Mucosa of descending colon (tissue), 3 donors: ENCODE measurements around the gene RSPH3. TPM values are rescaled to one million over a fixed set of nuclear protein-coding genes. Genes with fewer than 3 reads are reported as not detected.
"Not testable (repeated sequence)": the region's sequence is repeated elsewhere in the genome, so short reads cannot be mapped to it uniquely, and the experiment has no call there.

ENCODE experiments used
- ATAC-seq: fragments of 200-7000 bp; cut with Tn5 transposase; one replicate; pipeline ENCODE4 v1.9.1; 2020; ENCODE audit warnings: mild to moderate bottlenecking, moderate library complexity
- DNase-seq, 3 donors: peaks; one replicate each; pipeline ENCODE4 v3.0.0-alpha.2; 2020
- H3K36me3 ChIP-seq: fragments of 200-600 bp; one replicate; pipeline ENCODE4 v1.8.0; 2021; ENCODE audit warnings: low read depth, mild to moderate bottlenecking
- H3K4me1 ChIP-seq: fragments of 200-600 bp; one replicate; pipeline ENCODE4 v1.8.0; 2021; ENCODE audit warnings: low read depth, mild to moderate bottlenecking
- H3K4me3 ChIP-seq: fragments of 200-600 bp; one replicate; pipeline ENCODE4 v1.8.0; 2021; ENCODE audit warnings: mild to moderate bottlenecking
- H3K9me3 ChIP-seq: fragments of 200-600 bp; one replicate; pipeline ENCODE4 v1.8.0; 2021; ENCODE audit warnings: mild to moderate bottlenecking
- CTCF ChIP-seq: fragments of 200-600 bp; IDR thresholded peaks from one replicate; pipeline ENCODE4 v1.8.0; 2022; ENCODE audit warnings: antibody characterized with exemption, mild to moderate bottlenecking
- intact Hi-C, 2 donors: fragments of 100-400 bp; cut with DNase I in 1 of 2; cut with micrococcal nuclease in 1 of 2; formaldehyde crosslinking; loops; one replicate each; pipeline versions ENCODE4 v1.11.0 to v1.11.1; 2022; cut with DNase I, micrococcal nuclease
- total RNA-seq, 3 donors: library from RNA; stranded (reverse); fragmentation: NEBNext Ultra II Directional in 2 of 3; extraction: Animal tissue kit (Norgen Biotek cat#: 25700) in 2 of 3; gene quantifications; one replicate each; pipeline versions ENCODE4 v1.2.1 to v1.2.4, GENCODE V29; 2021 to 2023
- donor health status: DM: no; HTN: no; CAD: no; lungs with moderate emphysema.
- donor health status: DM: no; HTN: no; CAD: no.
- donor health status: DM: no; HTN: yes; CAD: no.

Gene RSPH3
- total RNA-seq, 3 donors from 2014 or later = 17.3 to 23.1 (median 18.6) TPM

- ATAC-seq (no peak), DNase-seq (no peak)
- intact Hi-C loops = no loop called here
- no peak for TF ChIP-seq CTCF
- H3K4me1 ChIP-seq = peaks cover 8% of the 10 kb centered on the region
- no peak overlapping the region for H3K4me3 ChIP-seq
- no peaks in the 10 kb centered on the region for H3K9me3 ChIP-seq
- no peaks in the 10 kb centered on the region for H3K36me3 ChIP-seq
These were observed 44.7 kb downstream of the RSPH3 start for GRCh38 chr6:158955255-158955654.

GRCh38 chr6:158954753-158955152 lies 45.2 kb downstream of the RSPH3 start:
- Histone ChIP-seq H3K9me3 (no peaks in the 10 kb centered on the region), H3K4me3 (no peak overlapping the region), H3K36me3 (no peaks in the 10 kb centered on the region), H3K4me1 (peaks cover 8% of the 10 kb centered on the region)
- no peak for TF ChIP-seq CTCF
- intact Hi-C loops = no loop called here
- ATAC-seq (no peak), DNase-seq (no peak)

GRCh38 chr6:158952011-158952410 lies 48.0 kb downstream of the RSPH3 start:
- intact Hi-C loops = not testable (repeated sequence)

GRCh38 chr6:158951565-158951964 lies 48.4 kb downstream of the RSPH3 start:
- intact Hi-C loops, ATAC-seq: not testable (repeated sequence)

More at GRCh38 chr6:158952011-158952410, 48.0 kb downstream of the RSPH3 start:
- not testable (repeated sequence) for H3K4me1 ChIP-seq, H3K36me3 ChIP-seq, DNase-seq, H3K9me3 ChIP-seq, ATAC-seq, H3K4me3 ChIP-seq

GRCh38 chr6:158947284-158947683 lies 52.7 kb downstream of the RSPH3 start:
- DNase-seq (no peak), ATAC-seq (no peak)
- intact Hi-C loops = no loop called here
- no peaks in the 10 kb centered on the region for H3K4me1 ChIP-seq
- H3K36me3 ChIP-seq = no peaks in the 10 kb centered on the region
- no peaks in the 10 kb centered on the region for H3K9me3 ChIP-seq
- no peak overlapping the region for H3K4me3 ChIP-seq
- no peak for TF ChIP-seq CTCF

More at GRCh38 chr6:158951565-158951964, 48.4 kb downstream of the RSPH3 start:
- H3K36me3 ChIP-seq, DNase-seq, H3K4me1 ChIP-seq, H3K9me3 ChIP-seq, H3K4me3 ChIP-seq: not testable (repeated sequence)

GRCh38 chr6:158943380-158944032 lies 56.5 kb downstream of the RSPH3 start:
- no peak for TF ChIP-seq CTCF
- DNase-seq = no peak

GRCh38 chr6:158942349-158942748 lies 57.7 kb downstream of the RSPH3 start:
- Histone ChIP-seq H3K4me1 (peaks cover 6% of the 10 kb centered on the region), H3K4me3 (no peak overlapping the region), H3K9me3 (no peaks in the 10 kb centered on the region), H3K36me3 (no peaks in the 10 kb centered on the region)
- TF ChIP-seq CTCF = no peak
- ATAC-seq = no peak
- no peak for DNase-seq
- intact Hi-C loops = no loop called here

More at GRCh38 chr6:158943380-158944032, 56.5 kb downstream of the RSPH3 start:
- Histone ChIP-seq H3K36me3 (no peaks in the 10 kb centered on the region), H3K4me3 (no peak overlapping the region), H3K4me1 (no peaks in the 10 kb centered on the region), H3K9me3 (no peaks in the 10 kb centered on the region)
- intact Hi-C loops = no loop called here
- ATAC-seq = no peak
